A549 (cell line): Measurements from ENCODE around the gene GABRR1. TPM values are rescaled to one million over a fixed set of nuclear protein-coding genes. Genes with fewer than 3 reads are reported as not detected.

ENCODE experiments used
- ATAC-seq, 2 experiments: fragments of 200-7000 bp in 1 of 2; fragments of >200 bp in 1 of 2; cut with Nextera tagmentation in 1 of 2; cut with Tn5 transposase in 1 of 2; 3 replicates each; pipeline versions ENCODE4 v1.8.0 to v1.9.1; 2018 to 2020; ENCODE audit warnings: mild to moderate bottlenecking in 1 of 2, moderate library complexity in 1 of 2
- CTCF ChIA-PET: fragments of 300-600 bp; sonication (Branson Sonifier 250); formaldehyde crosslinking; extraction: SDS; loops from one replicate; lab custom pipeline; 2021; ENCODE audit warnings: antibody characterized with exemption, inconsistent platforms; lab: Yijun Ruan, JAX
- POLR2A ChIA-PET: fragments of 350-600 bp; formaldehyde crosslinking; extraction: SDS; loops from one replicate; lab custom pipeline; 2021; ENCODE audit warnings: antibody characterized with exemption, inconsistent platforms; lab: Yijun Ruan, JAX
- DNase-seq, 2 experiments: peaks; one replicate each; pipeline versions ENCODE4 v3.0.0 to v3.0.0-alpha.2; 2011 to 2016; ENCODE audit warnings: low read depth in 1 of 2, low spot score in 1 of 2
- FAIRE-seq: peaks from 2 replicates; lab custom pipeline; 2011; peaks lifted over from hg19 to GRCh38; lab: Jason Lieb, UNC
- H3K27ac ChIP-seq, 2 experiments: fragments of >200 bp; sonication (Bioruptor Twin); formaldehyde crosslinking; 3 replicates each; pipeline ENCODE4 v1.5.1; 2016 to 2017
- H3K4me1 ChIP-seq: fragments of >200 bp; sonication (Bioruptor Twin); formaldehyde crosslinking; 3 replicates; pipeline ENCODE4 v1.6.1; 2016
- H3K4me2 ChIP-seq: fragments of >200 bp; sonication (Bioruptor Twin); formaldehyde crosslinking; 3 replicates; pipeline ENCODE4 v1.6.1; 2016
- H3K4me3 ChIP-seq: fragments of >200 bp; sonication (Bioruptor Twin); formaldehyde crosslinking; 3 replicates; pipeline ENCODE4 v1.5.1; 2016
- H3K9me3 ChIP-seq: fragments of >200 bp; sonication (Bioruptor Twin); formaldehyde crosslinking; 3 replicates; pipeline ENCODE4 v1.6.1; 2016
- ATOH8 ChIP-seq: fragments of 250-450 bp; sonication (Bioruptor Pico); IDR thresholded peaks from 2 replicates; pipeline ENCODE4 v1.5.0; 2020; ENCODE audit warnings: low read depth, mild to moderate bottlenecking, moderate library complexity
- CBX2 ChIP-seq: fragments of 200-600 bp; sonication (generic); IDR thresholded peaks from 2 replicates; pipeline ENCODE4 v1.6.1; 2016; ENCODE audit warnings: low read depth, mild to moderate bottlenecking, borderline replicate concordance
- CHD2 ChIP-seq: fragments of 150-350 bp; IDR thresholded peaks from 2 replicates; pipeline ENCODE4 v1.6.1; 2014; ENCODE audit warnings: low read length; ENCODE audit not compliant: partially characterized antibody
- EHMT2 ChIP-seq: fragments of 200-600 bp; sonication (generic); IDR thresholded peaks from 2 replicates; pipeline ENCODE4 v1.6.1; 2016; ENCODE audit warnings: antibody characterized with exemption, low read depth, mild to moderate bottlenecking, moderate library complexity
- FOSL2 ChIP-seq, 2 experiments: fragments of 450-650 bp in 1 of 2; fragments of >200 bp in 1 of 2; sonication (Bioruptor Twin) in 1 of 2; formaldehyde crosslinking; IDR thresholded peaks; 2 replicates each; pipeline versions ENCODE4 v1.5.0 to v1.6.1; 2016 to 2020; ENCODE audit warnings: mild to moderate bottlenecking in 1 of 2, moderate library complexity in 1 of 2
- GATA3 ChIP-seq: IDR thresholded peaks from 2 replicates; pipeline ENCODE4 v1.6.1; 2012; ENCODE audit warnings: borderline replicate concordance
- HEYL ChIP-seq: fragments of 250-450 bp; sonication (Bioruptor Pico); IDR thresholded peaks from 2 replicates; pipeline ENCODE4 v1.8.0; 2021; ENCODE audit warnings: mild to moderate bottlenecking, moderate library complexity
- HOXB13 ChIP-seq: fragments of 250-450 bp; sonication (Bioruptor Pico); IDR thresholded peaks from 2 replicates; pipeline ENCODE4 v1.5.0; 2020; ENCODE audit warnings: low read depth, mild to moderate bottlenecking, moderate library complexity
- HOXB5 ChIP-seq: fragments of 250-450 bp; sonication (Bioruptor Pico); IDR thresholded peaks from 2 replicates; pipeline ENCODE4 v1.5.0; 2020; ENCODE audit warnings: mild to moderate bottlenecking, moderate library complexity
- JUN ChIP-seq, 2 experiments: fragments of >200 bp; sonication (Bioruptor Twin); formaldehyde crosslinking; IDR thresholded peaks; 2 replicates in 1 of 2; 3 replicates in 1 of 2; pipeline ENCODE4 v1.6.1; 2016 to 2017
- MAFK ChIP-seq: fragments of 450-650 bp; IDR thresholded peaks from 2 replicates; pipeline ENCODE4 v1.6.1; 2014; ENCODE audit not compliant: partially characterized antibody
- NFE2L2 ChIP-seq: fragments of 150-350 bp; conservative IDR thresholded peaks from 2 replicates; pipeline ENCODE4 v1.6.1; 2014; ENCODE audit warnings: low read length
- PBX3 ChIP-seq: IDR thresholded peaks from 2 replicates; pipeline ENCODE4 v1.6.1; 2012
- PHF8 ChIP-seq: fragments of 200-600 bp; sonication (generic); IDR thresholded peaks from 2 replicates; pipeline ENCODE4 v1.6.1; 2016; ENCODE audit warnings: low read depth, mild to moderate bottlenecking, antibody characterized with exemption, moderate library complexity, borderline replicate concordance
- POLR2A ChIP-seq: IDR thresholded peaks from 2 replicates; pipeline ENCODE4 v1.6.1; 2012; ENCODE audit warnings: mild to moderate bottlenecking, low read length
- POLR2AphosphoS2 ChIP-seq: conservative IDR thresholded peaks from 2 replicates; pipeline ENCODE4 v1.6.1; 2012; ENCODE audit warnings: low read length, improper control_type of control experiment, inconsistent platforms
- RAD21 ChIP-seq, 2 experiments: fragments of >200 bp in 1 of 2; sonication (Bioruptor Twin) in 1 of 2; formaldehyde crosslinking in 1 of 2; IDR thresholded peaks in 1 of 2; conservative IDR thresholded peaks in 1 of 2; 2 replicates in 1 of 2; 3 replicates in 1 of 2; pipeline ENCODE4 v1.6.1; 2012 to 2018; ENCODE audit warnings: inconsistent platforms in 1 of 2
- RARB ChIP-seq: fragments of 250-450 bp; sonication (Bioruptor Pico); IDR thresholded peaks from 2 replicates; pipeline ENCODE4 v1.8.0; 2021; ENCODE audit warnings: mild to moderate bottlenecking, moderate library complexity
- SREBF2 ChIP-seq: fragments of 450-650 bp; IDR thresholded peaks from 2 replicates; pipeline ENCODE4 v1.6.1; 2014; ENCODE audit warnings: mild to moderate bottlenecking, moderate library complexity
- TFCP2L1 ChIP-seq: fragments of 250-450 bp; sonication (Bioruptor Pico); IDR thresholded peaks from 2 replicates; pipeline ENCODE4 v1.5.0; 2021; ENCODE audit warnings: mild to moderate bottlenecking
- ZNF302 ChIP-seq: fragments of 250-450 bp; sonication (Bioruptor Pico); IDR thresholded peaks from 2 replicates; pipeline ENCODE4 v1.9.0; 2021; ENCODE audit warnings: inconsistent platforms, mild to moderate bottlenecking, moderate library complexity
- WGBS: methylation state at CpG from one replicate; pipeline ENCODE4 v1.1.6; 2017; ENCODE audit errors: missing lambda C conversion rate; 5-methylcytosine and 5-hydroxymethylcytosine counted together
- polyA plus RNA-seq, 4 experiments: library from polyadenylated mRNA; depleted of rRNA in 3 of 4; stranded (reverse); fragments of >200 nt; fragmentation: RNase III in 1 of 4; extraction: RNeasy Plus Mini Kit Qiagen cat#74134 plus additional on column Dnase treatment in 1 of 4; gene quantifications; 2 replicates in 3 of 4; 3 replicates in 1 of 4; pipeline ENCODE4 v1.2.3, GENCODE V29; 2011 to 2017
- TF ChIP-seq, protein P1 (sequence below): fragments of >200 bp; sonication (Bioruptor Twin); formaldehyde crosslinking; IDR thresholded peaks from 3 replicates; pipeline ENCODE4 v1.6.1; 2016
- TF ChIP-seq, protein P2 (sequence below): fragments of >200 bp; sonication (Bioruptor Twin); formaldehyde crosslinking; IDR thresholded peaks from 2 replicates; pipeline ENCODE4 v1.6.1; 2016
- TF ChIP-seq, protein P3 (sequence below): fragments of 250-450 bp; sonication (Bioruptor Pico); IDR thresholded peaks from 2 replicates; pipeline ENCODE4 v1.5.0; 2021; ENCODE audit warnings: mild to moderate bottlenecking, moderate library complexity, borderline replicate concordance

The GABRR1 gene
- polyA plus RNA-seq, 2 of the 4 experiments (the other 2 are of a cell fraction): not detected

DNA sequence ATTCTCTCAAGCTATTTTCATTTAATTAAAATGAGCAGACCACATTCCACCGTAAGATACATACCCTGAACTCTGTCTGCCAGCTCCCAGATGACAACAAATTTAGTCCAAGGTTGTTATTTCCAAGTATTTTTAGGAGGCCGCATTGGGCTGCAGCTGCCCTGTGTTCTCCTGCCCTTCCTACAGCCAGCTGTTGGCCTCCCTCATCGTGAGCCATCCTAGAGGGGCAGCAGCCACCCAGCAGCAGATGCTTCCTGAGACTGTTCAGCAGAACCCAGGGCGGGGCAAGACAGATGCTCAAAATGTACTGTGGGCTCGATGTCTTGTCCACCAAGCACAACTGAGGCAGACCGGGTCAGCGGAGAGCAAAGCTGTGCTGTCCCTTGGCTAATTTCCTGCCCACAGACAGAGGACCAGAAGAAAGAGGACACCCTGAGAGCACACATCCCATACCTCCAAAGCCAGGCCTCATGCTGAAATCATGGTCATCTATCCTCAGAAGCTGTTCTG, 16.4 kb downstream of the GABRR1 start (continued):
- TF ChIP-seq, protein P1, sequence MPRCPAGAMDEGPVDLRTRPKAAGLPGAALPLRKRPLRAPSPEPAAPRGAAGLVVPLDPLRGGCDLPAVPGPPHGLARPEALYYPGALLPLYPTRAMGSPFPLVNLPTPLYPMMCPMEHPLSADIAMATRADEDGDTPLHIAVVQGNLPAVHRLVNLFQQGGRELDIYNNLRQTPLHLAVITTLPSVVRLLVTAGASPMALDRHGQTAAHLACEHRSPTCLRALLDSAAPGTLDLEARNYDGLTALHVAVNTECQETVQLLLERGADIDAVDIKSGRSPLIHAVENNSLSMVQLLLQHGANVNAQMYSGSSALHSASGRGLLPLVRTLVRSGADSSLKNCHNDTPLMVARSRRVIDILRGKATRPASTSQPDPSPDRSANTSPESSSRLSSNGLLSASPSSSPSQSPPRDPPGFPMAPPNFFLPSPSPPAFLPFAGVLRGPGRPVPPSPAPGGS: no peak
- TF ChIP-seq TFCP2L1 (CRISPR knock-in tag) (no peak), ATOH8 (CRISPR knock-in tag) (no peak), RARB (CRISPR knock-in tag) (no peak), HEYL (no peak), CHD2 (no peak), POLR2A (no peak), MAFK (no peak), RAD21 (conservative IDR thresholded peaks at IDR 0.05 in 1 of 2, IDR thresholded peaks at IDR 0.05 in 1 of 2) (no peak), HOXB13 (CRISPR knock-in tag) (no peak), SREBF2 (no peak)
- TF ChIP-seq, all 56 proteins: peak for 0

DNA sequence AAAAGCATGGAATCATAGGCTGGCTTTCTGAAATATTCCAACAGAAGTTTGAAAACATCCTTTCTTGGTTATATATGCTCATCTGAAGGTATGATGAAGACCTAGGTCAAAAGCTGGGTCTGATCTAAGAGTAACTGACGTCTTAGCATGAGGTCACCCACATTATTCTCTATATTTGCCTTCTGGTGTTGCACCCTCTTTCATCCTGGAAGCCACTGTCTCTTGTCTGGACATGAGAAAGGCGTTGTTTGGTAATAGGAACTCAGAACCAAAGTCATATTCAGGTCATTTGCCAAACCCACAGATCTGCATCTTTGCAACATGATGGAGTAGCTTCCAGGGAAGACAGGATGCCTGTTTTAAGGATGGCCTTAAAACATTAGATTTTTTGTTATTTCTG, 17.6 kb downstream of the GABRR1 start:
- Histone ChIP-seq H3K4me2 (no peak overlapping the region), H3K4me1 (no peaks in the 10 kb centered on the region), H3K4me3 (no peak overlapping the region), H3K9me3 (peaks cover 8% of the 10 kb centered on the region; the same call in 2 of the 3 replicates), H3K27ac (no peak overlapping the region)
- 7% methylated on average over 2 of the region's 2 CpGs for WGBS
- no peak for TF ChIP-seq CBX2
- TF ChIP-seq PBX3: no peak
- FAIRE-seq (no peak), DNase-seq (no peak), ATAC-seq (no peak)
- ChIA-PET POLR2A (no interaction called here), CTCF (no interaction called here)

DNA sequence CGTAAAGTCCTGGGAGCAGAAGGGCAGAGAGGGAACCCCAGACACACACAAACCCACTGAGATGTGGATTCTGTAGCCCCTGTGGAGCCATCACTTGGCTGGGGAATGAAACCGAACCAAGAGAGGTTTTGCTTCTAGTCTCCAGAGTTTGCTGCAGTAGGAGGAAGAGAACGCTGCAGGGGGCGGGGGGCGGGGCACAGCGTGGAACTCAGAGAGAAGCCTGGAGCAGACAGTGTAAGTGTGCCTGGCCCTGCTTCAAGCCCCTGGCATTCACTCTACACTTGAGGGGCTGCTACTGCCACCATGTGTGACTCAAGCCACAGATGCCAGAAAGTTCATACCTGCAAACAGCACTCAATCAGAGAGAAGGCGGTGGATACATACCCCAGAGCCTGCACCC, 18.9 kb downstream of the GABRR1 start:
- Histone ChIP-seq H3K27ac (no peak overlapping the region), H3K9me3 (peaks cover 14% of the 10 kb centered on the region; the same call in 2 of the 3 replicates), H3K4me1 (no peaks in the 10 kb centered on the region), H3K4me3 (no peak overlapping the region), H3K4me2 (no peak overlapping the region)
- ATAC-seq (no peak), FAIRE-seq (no peak), DNase-seq (no peak)
- POLR2A ChIA-PET: no interaction called here
- CTCF ChIA-PET: no interaction called here
- TF ChIP-seq NFE2L2 (no peak), POLR2A (no peak), MAFK (no peak), FOSL2 (IDR thresholded peaks at IDR 0.05) (no peak), FOSL2 (CRISPR knock-in tag; IDR thresholded peaks at IDR 0.05) (no peak), GATA3 (no peak), JUN (IDR thresholded peaks at IDR 0.05) (no peak), RAD21 (conservative IDR thresholded peaks at IDR 0.05 in 1 of 2, IDR thresholded peaks at IDR 0.05 in 1 of 2) (no peak), HOXB5 (CRISPR knock-in tag) (no peak), EHMT2 (no peak), ZNF302 (no peak), PHF8 (no peak), POLR2AphosphoS2 (no peak)
- TF ChIP-seq, protein P1: no peak
- TF ChIP-seq, protein P2, sequence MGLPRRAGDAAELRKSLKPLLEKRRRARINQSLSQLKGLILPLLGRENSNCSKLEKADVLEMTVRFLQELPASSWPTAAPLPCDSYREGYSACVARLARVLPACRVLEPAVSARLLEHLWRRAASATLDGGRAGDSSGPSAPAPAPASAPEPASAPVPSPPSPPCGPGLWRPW: no peak
- TF ChIP-seq, protein P3, sequence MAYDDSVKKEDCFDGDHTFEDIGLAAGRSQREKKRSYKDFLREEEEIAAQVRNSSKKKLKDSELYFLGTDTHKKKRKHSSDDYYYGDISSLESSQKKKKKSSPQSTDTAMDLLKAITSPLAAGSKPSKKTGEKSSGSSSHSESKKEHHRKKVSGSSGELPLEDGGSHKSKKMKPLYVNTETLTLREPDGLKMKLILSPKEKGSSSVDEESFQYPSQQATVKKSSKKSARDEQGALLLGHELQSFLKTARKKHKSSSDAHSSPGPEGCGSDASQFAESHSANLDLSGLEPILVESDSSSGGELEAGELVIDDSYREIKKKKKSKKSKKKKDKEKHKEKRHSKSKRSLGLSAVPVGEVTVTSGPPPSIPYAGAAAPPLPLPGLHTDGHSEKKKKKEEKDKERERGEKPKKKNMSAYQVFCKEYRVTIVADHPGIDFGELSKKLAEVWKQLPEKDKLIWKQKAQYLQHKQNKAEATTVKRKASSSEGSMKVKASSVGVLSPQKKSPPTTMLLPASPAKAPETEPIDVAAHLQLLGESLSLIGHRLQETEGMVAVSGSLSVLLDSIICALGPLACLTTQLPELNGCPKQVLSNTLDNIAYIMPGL: no peak
- WGBS: 85% methylated on average over 2 of the region's 7 CpGs
